Liver (tissue), 9 donors: ENCODE data around the gene AMN1. TPM values are rescaled to one million over a fixed set of nuclear protein-coding genes. Genes with fewer than 3 reads are reported as not detected.

Source experiments
- DNase-seq: peaks from one replicate; pipeline ENCODE4 v3.0.0-alpha.2; 2017; ENCODE audit warnings: low spot score
- H3K27ac ChIP-seq, 2 donors: one replicate each; pipeline ENCODE4 v1.7.0; 2013; ENCODE audit warnings: inconsistent platforms in 2 of 2, low read length in 2 of 2, control low read depth in 1 of 2, low read depth in 1 of 2, mild to moderate bottlenecking in 1 of 2
- H3K27me3 ChIP-seq, 4 donors: one replicate each; pipeline versions ENCODE4 v1.6.1 to v1.7.0; 2013; ENCODE audit warnings: low read length in 3 of 4, inconsistent platforms in 1 of 4, mild to moderate bottlenecking in 1 of 4, moderate library complexity in 1 of 4; ENCODE audit not compliant: control insufficient read depth in 4 of 4, insufficient read depth in 4 of 4
- H3K36me3 ChIP-seq, 4 donors: one replicate each; pipeline versions ENCODE4 v1.6.1 to v1.7.0; 2013; ENCODE audit warnings: low read length in 3 of 4, mild to moderate bottlenecking in 3 of 4, low read depth in 1 of 4, moderate library complexity in 1 of 4; ENCODE audit not compliant: control insufficient read depth in 4 of 4, insufficient read depth in 3 of 4
- H3K4me1 ChIP-seq, 4 donors: one replicate each; pipeline versions ENCODE4 v1.6.1 to v1.7.0; 2013; ENCODE audit warnings: low read length in 3 of 4, mild to moderate bottlenecking in 3 of 4, moderate library complexity in 1 of 4; ENCODE audit not compliant: control insufficient read depth in 4 of 4, insufficient read depth in 4 of 4
- H3K4me3 ChIP-seq, 3 donors: one replicate each; pipeline versions ENCODE4 v1.6.1 to v1.7.0; 2013; ENCODE audit warnings: low read length in 3 of 3, control low read depth in 1 of 3, low read depth in 1 of 3, mild to moderate bottlenecking in 1 of 3
- H3K9ac ChIP-seq, 2 donors: one replicate each; pipeline ENCODE4 v1.7.0; 2013; ENCODE audit warnings: low read length in 2 of 2, mild to moderate bottlenecking in 2 of 2, moderate library complexity in 2 of 2, control low read depth in 1 of 2, low read depth in 1 of 2
- H3K9me3 ChIP-seq, 4 donors: one replicate each; pipeline versions ENCODE4 v1.6.1 to v1.7.0; 2013; ENCODE audit warnings: low read length in 3 of 4; ENCODE audit not compliant: control insufficient read depth in 4 of 4
- EGR1 ChIP-seq, 2 donors: IDR thresholded peaks; 2 replicates each; pipeline ENCODE4 v1.6.1; 2016 to 2018; ENCODE audit warnings: antibody characterized with exemption in 2 of 2, low read depth in 2 of 2
- FOXA1 ChIP-seq: IDR thresholded peaks from 2 replicates; pipeline ENCODE4 v1.6.1; 2016; ENCODE audit warnings: antibody characterized with exemption
- FOXA2 ChIP-seq: IDR thresholded peaks from 2 replicates; pipeline ENCODE4 v1.6.1; 2016; ENCODE audit warnings: antibody characterized with exemption
- HNF4A ChIP-seq, 2 donors: conservative IDR thresholded peaks; 2 replicates each; pipeline ENCODE4 v1.6.1; 2016; ENCODE audit warnings: antibody characterized with exemption in 2 of 2, mild to moderate bottlenecking in 2 of 2
- HNF4G ChIP-seq: IDR thresholded peaks from 2 replicates; pipeline ENCODE4 v1.6.1; 2016; ENCODE audit warnings: antibody characterized with exemption
- JUND ChIP-seq, 2 donors: IDR thresholded peaks; 2 replicates each; pipeline ENCODE4 v1.6.1; 2016; ENCODE audit warnings: antibody characterized with exemption in 2 of 2
- NR2F2 ChIP-seq: IDR thresholded peaks from 2 replicates; pipeline ENCODE4 v1.6.1; 2016; ENCODE audit warnings: antibody characterized with exemption
- RAD21 ChIP-seq, 2 donors: IDR thresholded peaks; 2 replicates each; pipeline ENCODE4 v1.6.1; 2016; ENCODE audit warnings: antibody characterized with exemption in 2 of 2, mild to moderate bottlenecking in 2 of 2
- REST ChIP-seq: IDR thresholded peaks from 2 replicates; pipeline ENCODE4 v1.6.1; 2016; ENCODE audit warnings: antibody characterized with exemption, mild to moderate bottlenecking
- RXRA ChIP-seq, 2 donors: IDR thresholded peaks; 2 replicates each; pipeline ENCODE4 v1.6.1; 2017 to 2018; ENCODE audit warnings: antibody characterized with exemption in 2 of 2, mild to moderate bottlenecking in 1 of 2
- SP1 ChIP-seq: IDR thresholded peaks from 2 replicates; pipeline ENCODE4 v1.6.1; 2018; ENCODE audit warnings: antibody characterized with exemption, mild to moderate bottlenecking
- TAF1 ChIP-seq: conservative IDR thresholded peaks from 2 replicates; pipeline ENCODE4 v1.6.1; 2016; ENCODE audit warnings: antibody characterized with exemption, mild to moderate bottlenecking
- YY1 ChIP-seq: IDR thresholded peaks from 2 replicates; pipeline ENCODE4 v1.6.1; 2016; ENCODE audit warnings: antibody characterized with exemption, mild to moderate bottlenecking
- ZBTB33 ChIP-seq: IDR thresholded peaks from 2 replicates; pipeline ENCODE4 v1.6.1; 2016; ENCODE audit warnings: antibody characterized with exemption
- WGBS: extraction: QIAGEN DNeasy Blood & Tissue Kit; methylation state at CpG from one replicate; pipeline ENCODE4 v1.1.7; 2013; 5-methylcytosine and 5-hydroxymethylcytosine counted together
- polyA plus RNA-seq, 2 donors: library from polyadenylated mRNA; stranded (reverse) in 1 of 2; unstranded in 1 of 2; fragments of 200-250 nt in 1 of 2; fragments of >200 nt in 1 of 2; fragmentation: Nextera tagmentation in 1 of 2; extraction: Ambion mirVana in 1 of 2; gene quantifications; one replicate each; pipeline versions ENCODE4 v1.2.1 to v1.2.3, GENCODE V29; 2013 to 2015
- total RNA-seq, 2 donors: library from RNA; depleted of rRNA; stranded (reverse); fragments of >200 nt; gene quantifications; one replicate each; pipeline ENCODE4 v1.2.3, GENCODE V29; 2014
- TF ChIP-seq, protein P1 (sequence below): IDR thresholded peaks from 2 replicates; pipeline ENCODE4 v1.6.1; 2016; ENCODE audit warnings: antibody characterized with exemption
- TF ChIP-seq, protein P2 (sequence below): fragments of 150-350 bp; IDR thresholded peaks from 2 replicates; pipeline ENCODE4 v1.5.1; 2017; ENCODE audit warnings: improper control_type of control experiment, low read depth, low read length; ENCODE audit not compliant: missing input control
- donor health status: healthy.
- donor health status: healthy.
- donor health status: healthy.
- donor health status: healthy.
- donor health status: healthy.

AMN1 gene
- total and polyA plus RNA-seq, 4 donors: 1.9 to 5.2 (median 3.7) TPM

DNA sequence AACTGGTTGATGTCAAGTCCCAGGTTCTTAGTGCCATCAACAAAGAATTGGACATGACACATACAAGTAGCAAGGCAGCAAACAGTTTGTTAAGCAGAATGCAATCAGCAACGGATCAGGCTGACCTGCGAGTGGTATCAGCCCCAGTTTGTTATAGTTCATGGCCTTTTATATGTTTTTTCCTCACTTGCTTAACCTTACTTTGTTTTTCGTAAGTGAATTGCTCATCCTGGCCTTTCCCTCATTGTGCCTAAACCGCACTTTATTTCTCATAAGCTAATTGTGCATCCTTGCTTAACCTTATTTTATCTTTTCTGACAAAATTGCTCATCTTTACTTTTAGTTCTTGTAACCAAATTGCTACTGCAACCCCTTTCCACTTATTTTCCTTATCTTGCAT, 65.2 kb downstream of the AMN1 start:
- Histone ChIP-seq H3K4me3 (peak overlapping the region in 1 of 3 donors; percentile 21), H3K27me3 (no peaks in the 10 kb centered on the region), H3K9me3 (no peaks in the 10 kb centered on the region), H3K9ac (no peak overlapping the region), H3K27ac (peak overlapping the region; percentile 42 to 45), H3K36me3 (peaks cover 0 to 7% (median 1%) of the 10 kb centered on the region in 4 donors), H3K4me1 (peaks cover 3 to 27% (median 14%) of the 10 kb centered on the region in 4 donors)
- 38% methylated on average over 4 of the region's 4 CpGs for WGBS
- DNase-seq: no peak
- no peak for TF ChIP-seq YY1
- no peak for TF ChIP-seq ZBTB33
- no peak for TF ChIP-seq RAD21 (IDR thresholded peaks at IDR 0.05)
- TF ChIP-seq FOXA2: no peak
- TF ChIP-seq HNF4G: no peak
- TF ChIP-seq JUND (IDR thresholded peaks at IDR 0.05): no peak
- TF ChIP-seq HNF4A (conservative IDR thresholded peaks at IDR 0.05): no peak
- TF ChIP-seq, protein P1, sequence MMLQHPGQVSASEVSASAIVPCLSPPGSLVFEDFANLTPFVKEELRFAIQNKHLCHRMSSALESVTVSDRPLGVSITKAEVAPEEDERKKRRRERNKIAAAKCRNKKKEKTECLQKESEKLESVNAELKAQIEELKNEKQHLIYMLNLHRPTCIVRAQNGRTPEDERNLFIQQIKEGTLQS: no peak

DNA sequence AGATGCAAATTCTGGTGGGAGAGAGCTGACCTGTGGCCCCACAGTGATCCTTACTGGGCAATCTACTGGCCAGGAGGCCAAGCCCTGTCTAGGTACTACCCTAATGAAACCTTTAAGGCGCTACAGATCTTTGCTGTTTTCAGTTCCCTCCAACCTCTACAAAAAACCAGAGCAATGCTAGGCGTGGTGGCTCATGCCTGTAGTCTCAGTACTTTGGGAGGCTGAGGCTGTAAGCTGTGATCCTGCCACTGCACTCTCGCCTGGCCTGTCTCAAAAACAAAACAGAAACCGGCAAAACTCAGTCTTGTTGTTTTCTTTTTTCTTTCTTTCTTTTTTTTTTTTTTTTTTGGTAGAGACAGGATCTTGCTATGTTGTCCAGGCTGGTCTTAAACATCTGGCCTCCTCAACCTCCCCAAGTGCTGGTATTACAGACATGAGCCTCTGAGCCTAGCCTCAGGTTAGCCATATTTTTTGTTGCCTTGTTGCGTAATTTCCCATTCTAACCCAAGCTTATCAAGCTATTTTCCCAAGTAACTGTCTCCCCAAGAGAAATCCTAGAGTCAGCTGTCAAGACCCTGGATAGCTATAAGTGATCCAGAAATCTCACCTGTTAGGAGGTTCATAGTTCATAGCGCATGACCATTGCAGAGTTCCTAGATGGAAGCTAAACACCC, 66.5 kb downstream of the AMN1 start:
- Histone ChIP-seq H3K4me1 (peaks cover 3 to 32% (median 14%) of the 10 kb centered on the region in 4 donors), H3K9ac (no peak overlapping the region), H3K4me3 (no peak overlapping the region), H3K36me3 (peaks cover 0 to 7% (median 1%) of the 10 kb centered on the region in 4 donors), H3K27me3 (no peaks in the 10 kb centered on the region), H3K27ac (no peak overlapping the region), H3K9me3 (no peaks in the 10 kb centered on the region)
- WGBS: 94% methylated on average over 6 of the region's 6 CpGs
- TF ChIP-seq ZBTB33 (no peak), REST (no peak), HNF4A (conservative IDR thresholded peaks at IDR 0.05) (no peak), NR2F2 (no peak), RAD21 (IDR thresholded peaks at IDR 0.05) (no peak), FOXA1 (no peak), JUND (IDR thresholded peaks at IDR 0.05) (no peak), TAF1 (no peak), EGR1 (IDR thresholded peaks at IDR 0.05; ENCODE audit: low read depth in 2 of 2) (no peak), RXRA (IDR thresholded peaks at IDR 0.05) (no peak), SP1 (no peak), FOXA2 (no peak)
- TF ChIP-seq, protein P2, sequence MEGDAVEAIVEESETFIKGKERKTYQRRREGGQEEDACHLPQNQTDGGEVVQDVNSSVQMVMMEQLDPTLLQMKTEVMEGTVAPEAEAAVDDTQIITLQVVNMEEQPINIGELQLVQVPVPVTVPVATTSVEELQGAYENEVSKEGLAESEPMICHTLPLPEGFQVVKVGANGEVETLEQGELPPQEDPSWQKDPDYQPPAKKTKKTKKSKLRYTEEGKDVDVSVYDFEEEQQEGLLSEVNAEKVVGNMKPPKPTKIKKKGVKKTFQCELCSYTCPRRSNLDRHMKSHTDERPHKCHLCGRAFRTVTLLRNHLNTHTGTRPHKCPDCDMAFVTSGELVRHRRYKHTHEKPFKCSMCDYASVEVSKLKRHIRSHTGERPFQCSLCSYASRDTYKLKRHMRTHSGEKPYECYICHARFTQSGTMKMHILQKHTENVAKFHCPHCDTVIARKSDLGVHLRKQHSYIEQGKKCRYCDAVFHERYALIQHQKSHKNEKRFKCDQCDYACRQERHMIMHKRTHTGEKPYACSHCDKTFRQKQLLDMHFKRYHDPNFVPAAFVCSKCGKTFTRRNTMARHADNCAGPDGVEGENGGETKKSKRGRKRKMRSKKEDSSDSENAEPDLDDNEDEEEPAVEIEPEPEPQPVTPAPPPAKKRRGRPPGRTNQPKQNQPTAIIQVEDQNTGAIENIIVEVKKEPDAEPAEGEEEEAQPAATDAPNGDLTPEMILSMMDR: no peak
- TF ChIP-seq, protein P1: no peak
- no peak for DNase-seq
